GM18519 (cell line): Measurements from ENCODE around the gene ASIC3.

Experiments used
- ATAC-seq: cut with Tn5 transposase; IDR thresholded peaks from one replicate; pipeline ENCODE4 v1.9.1; 2021; ENCODE audit warnings: mild to moderate bottlenecking, moderate library complexity; ENCODE audit not compliant: unreplicated experiment, low FRiP score

The ASIC3 gene

DNA sequence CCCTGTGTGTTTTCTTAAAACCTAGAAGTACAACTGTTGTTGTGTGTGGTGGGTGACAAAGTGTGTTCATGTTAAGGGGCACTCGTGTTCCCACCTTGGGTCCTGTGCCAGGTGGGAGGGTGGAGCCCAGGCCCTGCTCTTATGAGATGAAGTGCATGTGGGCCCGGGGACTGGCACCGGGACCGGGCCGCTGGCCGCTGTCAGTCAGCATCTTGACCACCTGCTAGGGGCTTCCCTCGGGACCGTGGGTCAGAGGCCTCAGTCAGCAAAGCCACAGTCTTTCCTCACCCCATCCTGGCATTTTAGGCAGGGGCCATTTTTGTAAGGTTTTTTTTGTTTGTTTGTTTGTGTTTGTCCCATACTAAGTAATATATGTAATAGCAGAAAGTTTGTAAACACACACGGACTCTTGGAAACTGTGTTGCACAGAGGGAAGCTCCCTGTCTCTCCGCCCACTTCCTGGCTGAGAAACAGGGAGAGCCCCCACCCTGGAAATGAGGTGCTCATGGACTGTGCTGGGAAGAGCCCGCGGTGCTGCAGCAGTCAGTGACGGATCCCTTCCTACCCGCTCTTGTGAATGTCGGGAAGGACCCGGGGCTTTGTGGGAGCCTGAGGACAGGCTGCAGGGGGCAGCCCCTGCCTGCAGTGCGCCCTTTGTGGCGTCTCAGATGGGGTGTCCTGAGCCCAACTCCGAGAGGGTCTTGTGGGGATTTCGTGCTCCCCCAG lies 51.3 kb downstream of the ASIC3 start:
- no peak for ATAC-seq

DNA sequence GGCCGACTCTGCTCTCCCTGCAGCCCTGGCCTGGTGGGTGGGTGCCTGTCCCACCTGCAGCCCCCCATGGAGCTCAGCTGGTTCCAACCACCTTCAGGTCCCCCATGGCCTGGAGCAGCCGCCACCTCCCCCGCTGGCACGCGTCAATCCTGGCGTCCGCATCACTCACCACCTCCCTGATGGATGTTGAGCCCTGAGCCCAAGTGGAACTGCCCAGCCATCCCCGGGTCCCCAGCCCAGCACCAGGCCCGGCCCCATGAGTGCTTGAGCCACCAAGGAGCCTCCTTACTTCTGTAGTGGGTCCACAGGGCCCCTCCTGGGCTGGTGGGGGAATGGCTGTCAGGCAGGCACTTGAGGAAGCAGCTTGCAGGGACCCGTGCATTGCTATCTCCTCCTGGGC lies 52.6 kb downstream of the ASIC3 start:
- ATAC-seq: no peak

DNA sequence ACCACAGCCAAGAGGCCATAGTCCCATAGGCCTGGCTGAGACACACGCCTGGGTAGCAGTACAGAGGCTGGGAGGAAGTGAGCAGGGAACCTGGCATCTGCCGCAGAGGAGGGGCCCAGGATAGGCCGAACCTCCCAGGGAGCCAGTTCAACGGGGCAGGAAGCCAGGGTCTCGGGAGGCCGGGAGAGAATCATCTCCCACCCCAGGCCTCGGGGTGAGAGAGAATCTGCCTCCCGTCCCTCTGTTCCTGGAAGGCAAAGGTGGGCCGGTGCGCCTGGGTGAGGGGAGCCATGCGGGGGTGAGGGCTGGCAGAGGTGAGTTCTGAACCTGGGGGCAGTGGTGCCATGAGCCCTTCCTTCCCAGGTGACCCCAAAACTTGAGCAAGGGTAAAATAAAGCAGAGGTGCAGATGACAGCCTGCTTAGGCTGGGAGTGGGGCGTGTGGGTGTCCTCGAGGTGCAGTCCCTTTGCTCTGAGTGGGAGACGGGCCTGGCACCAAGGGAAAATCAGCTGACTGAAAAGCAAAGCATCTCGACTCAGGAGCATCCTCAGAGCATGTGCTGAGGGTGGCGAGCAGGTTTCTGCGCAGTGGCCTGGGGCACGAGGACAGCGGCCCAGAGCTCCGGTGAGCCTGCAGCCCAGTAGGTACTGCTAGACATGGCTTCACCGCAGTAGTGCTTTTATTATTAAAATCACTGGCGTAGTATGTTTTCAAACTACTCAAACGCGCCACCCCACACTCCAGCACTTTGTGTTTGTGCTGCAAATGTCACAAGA lies 53.5 kb downstream of the ASIC3 start:
- ATAC-seq: no peak
